ENCODE measurements around the gene RNU6-8.

DNA sequence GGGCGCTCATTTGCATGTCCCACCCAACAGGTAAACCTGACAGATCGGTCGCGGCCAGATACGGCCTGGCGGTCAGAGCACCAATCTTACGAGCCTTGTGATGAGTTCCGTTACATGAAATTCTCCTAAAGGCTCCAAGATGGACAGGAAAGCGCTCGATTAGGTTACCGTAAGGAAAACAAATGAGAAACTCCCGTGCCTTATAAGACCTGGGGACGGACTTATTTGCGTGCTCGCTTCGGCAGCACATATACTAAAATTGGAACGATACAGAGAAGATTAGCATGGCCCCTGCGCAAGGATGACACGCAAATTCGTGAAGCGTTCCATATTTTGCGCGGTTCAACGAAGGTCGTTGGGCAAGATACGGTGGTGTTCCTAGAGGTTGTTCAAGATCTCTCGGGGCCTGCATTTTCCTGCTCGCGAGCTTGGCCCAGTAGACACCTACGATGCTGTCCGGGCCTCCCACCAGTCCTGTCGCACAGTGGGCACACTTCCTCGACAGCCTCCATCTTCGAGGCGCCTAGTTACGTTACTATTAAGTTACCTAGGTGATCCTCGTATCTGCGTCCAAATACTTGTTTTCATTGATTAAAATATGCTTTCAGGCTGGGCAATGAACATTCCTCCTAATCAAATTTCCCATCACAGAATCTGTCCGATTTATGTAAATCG is 1.1 kb downstream of the RNU6-8 start, which contains the start of gene RNU6-7:
- TF ChIP-seq CTCF (conservative IDR thresholded peaks at IDR 0.05 in 1 of 2, IDR thresholded peaks at IDR 0.05 in 1 of 2; ENCODE audit: low read depth in 1 of 2, low read length in 2 of 2) = no peak
- no peak for TF ChIP-seq EZH2 (IDR thresholded peaks at IDR 0.05; ENCODE audit: low read length, missing control alignments)
